ENCODE measurements around the gene TNFRSF1A.

The TNFRSF1A gene

DNA sequence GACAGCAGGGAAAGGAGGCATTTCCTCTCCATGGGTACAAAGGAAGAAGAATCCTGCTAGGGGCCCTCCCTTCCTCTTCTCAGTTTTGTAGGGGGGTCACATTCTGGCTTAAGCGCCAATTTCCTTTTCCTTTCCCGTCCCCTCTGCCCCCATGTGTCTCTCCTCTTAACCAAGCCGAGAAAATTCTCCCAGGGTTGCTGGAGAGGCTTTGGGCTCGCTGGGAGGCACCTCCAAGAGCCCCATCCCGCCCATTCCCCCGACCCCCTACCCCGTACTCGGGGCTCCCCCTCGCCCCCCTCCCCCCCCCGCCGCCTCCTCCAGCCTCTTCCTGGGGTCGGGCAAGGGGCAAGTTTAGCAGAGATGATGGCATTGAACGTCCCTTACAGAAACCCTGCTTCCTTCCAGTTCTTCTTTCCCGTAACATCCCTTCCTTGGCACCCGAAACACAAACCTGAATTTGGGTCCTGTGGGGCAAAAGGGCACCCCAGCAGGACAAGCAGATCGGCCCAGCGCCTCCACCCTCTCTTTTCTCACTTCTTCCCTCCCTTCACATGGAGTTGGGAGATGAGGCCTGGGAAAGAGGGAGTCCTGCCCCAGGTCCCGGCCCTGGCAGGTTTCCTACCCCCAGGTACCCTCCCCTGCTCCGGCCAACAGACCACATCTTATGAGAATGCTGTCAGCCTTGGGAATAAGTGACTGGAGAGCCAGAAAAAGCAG, 17.7 kb downstream of the TNFRSF1A start:
- DNase-seq (ENCODE audit: low read depth in 3 of 3): no peak

DNA sequence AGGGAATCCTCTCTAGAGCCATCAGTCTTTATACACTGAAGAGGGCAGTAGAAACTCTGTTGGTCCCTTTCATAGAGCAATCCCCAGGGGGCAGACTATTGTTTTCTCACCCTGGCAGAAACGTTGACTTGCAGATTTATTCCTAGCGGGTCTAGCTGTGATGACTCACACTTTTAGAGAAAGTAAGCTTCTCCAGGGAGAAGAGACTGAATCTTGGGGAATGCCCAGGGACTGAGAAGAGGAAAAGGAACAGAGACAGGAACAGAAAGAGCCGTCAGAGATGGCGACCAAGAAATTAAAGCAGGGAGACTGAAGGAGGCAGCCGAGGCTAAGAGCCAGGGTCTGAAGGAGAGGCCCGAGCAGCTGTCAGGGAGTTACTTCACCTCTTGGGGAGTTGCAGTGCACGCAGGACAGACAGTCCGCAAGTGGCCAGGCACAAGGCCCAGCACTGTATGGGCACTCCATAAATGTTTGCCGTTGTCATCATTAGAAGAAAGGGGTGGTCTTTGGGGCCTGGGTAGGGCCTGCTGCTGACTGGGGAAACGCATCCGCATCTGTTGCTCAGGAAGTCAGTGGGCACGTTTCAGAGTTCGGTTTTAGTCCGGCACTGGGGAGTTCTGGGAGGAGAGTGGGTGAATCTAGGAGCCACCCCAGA, 18.4 kb downstream of the TNFRSF1A start:
- DNase-seq (ENCODE audit: low read depth in 3 of 3): no peak

GRCh38 chr12:6322969-6323339, 18.9 kb downstream of the TNFRSF1A start:
- DNase-seq (ENCODE audit: low read depth in 3 of 3): no peak

- DNase-seq (ENCODE audit: low read depth in 3 of 3): no peak
Observed at GRCh38 chr12:6322352-6322751, 19.5 kb downstream of the TNFRSF1A start.

DNA sequence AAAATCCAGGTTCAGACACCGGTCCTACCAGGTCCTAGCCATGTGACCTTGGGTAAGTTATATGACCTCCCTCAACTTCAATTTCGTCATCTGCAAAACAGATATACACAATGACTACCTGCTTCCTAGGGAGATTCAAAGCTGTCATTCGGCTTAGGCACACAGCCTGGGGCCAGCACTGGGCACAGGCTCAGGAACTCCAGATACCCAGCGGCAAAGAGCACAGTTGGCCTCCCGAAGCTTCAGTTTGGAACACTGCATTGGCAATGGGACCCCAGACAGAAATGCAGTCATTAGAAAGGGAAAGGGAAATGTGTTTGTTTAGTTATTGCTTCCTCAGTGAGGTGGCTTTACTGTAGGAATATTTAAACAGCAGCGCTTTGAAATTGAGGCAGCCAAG, 20.0 kb downstream of the TNFRSF1A start:
- no peak for DNase-seq (ENCODE audit: low read depth in 3 of 3)

- DNase-seq (ENCODE audit: low read depth in 3 of 3): no peak
Observed at GRCh38 chr12:6319446-6319845, 22.4 kb downstream of the TNFRSF1A start.

DNA sequence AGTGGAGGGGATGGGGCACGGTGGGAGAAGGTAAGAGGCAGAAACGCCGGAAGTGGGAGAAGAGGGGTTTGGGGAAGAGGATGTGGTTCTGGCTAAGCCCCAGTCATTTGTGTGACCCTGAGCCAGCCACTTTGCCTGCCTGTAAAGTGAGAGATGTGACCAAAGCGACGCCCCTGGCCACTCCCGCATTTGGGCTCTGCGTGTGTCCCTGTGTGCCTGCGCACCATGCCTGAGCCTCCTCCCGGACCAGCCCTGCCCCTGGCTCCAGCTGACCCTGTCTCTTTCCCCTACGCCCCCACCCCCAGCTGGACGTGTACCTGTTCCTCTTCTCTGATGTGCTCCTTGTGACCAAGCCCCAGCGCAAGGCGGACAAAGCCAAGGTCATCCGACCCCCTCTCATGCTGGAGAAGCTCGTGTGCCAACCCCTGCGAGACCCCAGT, 23.4 kb downstream of the TNFRSF1A start:
- no peak for DNase-seq (ENCODE audit: low read depth in 3 of 3)

- DNase-seq (ENCODE audit: low read depth in 3 of 3): no peak
Observed at GRCh38 chr12:6317693-6318439, 24.0 kb downstream of the TNFRSF1A start.

DNA sequence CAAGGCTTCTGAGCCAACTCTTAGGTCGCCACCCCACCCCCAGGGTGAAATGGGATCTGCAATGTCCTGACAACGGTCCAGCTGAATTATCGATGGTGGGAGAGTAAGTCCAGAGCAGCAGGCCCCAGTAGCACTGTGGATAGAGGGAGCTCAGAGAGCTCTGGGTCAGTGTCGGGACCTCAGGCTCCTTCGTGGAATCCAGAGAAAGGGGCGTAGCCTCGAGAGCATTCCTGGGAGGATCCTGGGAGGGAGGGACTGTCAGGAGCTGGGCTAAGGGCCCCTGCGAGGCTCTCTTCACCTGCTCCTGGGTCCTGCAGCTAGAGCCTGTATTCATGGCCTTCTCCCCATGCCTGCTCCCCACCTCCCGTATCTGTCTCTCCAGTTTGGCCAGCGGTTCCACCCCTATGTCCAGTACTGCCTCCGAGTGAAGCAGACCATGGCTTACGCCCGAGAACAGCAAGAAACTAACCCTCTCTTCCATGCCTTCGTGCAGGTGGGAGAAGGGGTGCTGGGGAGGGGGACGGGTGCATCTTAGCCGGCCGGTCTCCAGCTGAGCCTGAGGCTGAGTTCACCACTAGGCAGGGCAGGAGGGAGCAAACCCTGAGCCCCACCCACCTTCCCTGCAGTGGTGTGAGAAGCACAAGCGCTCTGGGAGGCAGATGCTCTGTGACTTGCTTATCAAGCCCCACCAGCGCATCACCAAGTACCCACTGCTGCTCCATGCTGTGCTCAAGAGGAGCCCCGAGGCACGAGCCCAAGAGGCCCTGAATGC, 24.8 kb downstream of the TNFRSF1A start:
- no peak for DNase-seq (ENCODE audit: low read depth in 3 of 3)

DNA sequence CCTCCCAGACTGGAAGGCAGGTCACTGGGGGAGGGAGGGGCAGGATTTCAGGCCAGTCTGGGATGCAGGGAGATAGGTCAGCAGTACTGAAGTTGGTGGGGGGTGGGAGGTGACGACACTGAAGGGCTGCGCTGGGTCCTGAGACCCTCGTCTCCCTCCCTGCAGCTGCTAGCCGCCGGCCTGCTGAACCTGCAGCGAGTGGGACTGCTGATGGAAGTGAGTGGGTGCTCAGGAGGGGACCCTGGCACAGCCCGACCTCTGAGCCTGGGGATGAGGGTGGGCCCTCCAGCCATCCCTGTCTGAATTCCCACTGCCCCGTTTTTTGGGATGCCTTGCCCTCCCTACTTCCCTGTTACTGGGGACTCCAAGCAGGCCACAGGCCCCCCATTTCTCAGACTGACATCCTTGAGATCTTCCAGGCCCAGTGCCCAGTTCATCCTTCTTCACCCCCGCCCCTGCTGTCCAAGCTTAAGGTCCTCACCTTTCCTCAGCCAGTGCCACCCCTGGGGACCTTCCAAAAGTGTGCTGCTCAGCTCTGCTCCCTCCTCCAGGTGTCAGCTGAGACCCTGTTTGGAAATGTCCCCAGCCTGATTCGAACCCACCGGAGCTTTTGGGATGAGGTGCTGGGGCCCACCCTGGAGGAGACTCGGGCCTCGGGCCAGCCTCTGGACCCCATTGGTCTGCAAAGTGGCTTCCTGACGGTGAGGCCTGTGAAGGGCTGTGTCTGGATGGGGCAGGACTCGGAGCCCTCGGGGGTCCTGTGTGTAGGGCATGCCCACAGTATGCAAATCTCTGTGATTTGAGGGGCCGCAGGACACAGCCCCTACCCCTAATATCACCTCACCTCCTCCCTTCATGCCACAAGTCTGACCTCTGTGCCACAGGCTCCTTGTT, 25.9 kb downstream of the TNFRSF1A start:
- DNase-seq (ENCODE audit: low read depth in 3 of 3): no peak

- DNase-seq (ENCODE audit: low read depth in 3 of 3): no peak
Observed at GRCh38 chr12:6315184-6315583, 26.7 kb downstream of the TNFRSF1A start.

DNA sequence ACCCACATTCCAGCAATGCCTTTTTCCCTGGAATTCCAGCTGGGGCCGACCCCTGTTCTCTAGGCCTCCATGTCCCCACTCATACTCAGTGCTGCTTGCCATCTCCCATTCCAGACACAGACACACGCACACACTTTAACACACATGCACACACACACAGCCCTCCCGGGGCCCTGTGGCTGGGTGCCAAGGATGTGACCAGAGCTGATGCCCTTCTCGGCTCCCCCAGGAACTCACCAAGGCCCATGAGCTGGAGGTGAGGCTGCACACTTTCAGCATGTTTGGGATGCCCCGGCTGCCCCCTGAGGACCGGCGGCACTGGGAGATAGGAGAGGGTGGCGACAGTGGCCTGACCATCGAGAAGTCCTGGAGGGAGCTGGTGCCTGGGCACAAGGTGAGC, 27.1 kb downstream of the TNFRSF1A start:
- no peak for DNase-seq (ENCODE audit: low read depth in 3 of 3)

GRCh38 chr12:6313326-6313940, 28.4 kb downstream of the TNFRSF1A start:
- no peak for DNase-seq (ENCODE audit: low read depth in 3 of 3)

GRCh38 chr12:6312529-6313325, 29.1 kb downstream of the TNFRSF1A start:
- DNase-seq (ENCODE audit: low read depth in 3 of 3): no peak

DNA sequence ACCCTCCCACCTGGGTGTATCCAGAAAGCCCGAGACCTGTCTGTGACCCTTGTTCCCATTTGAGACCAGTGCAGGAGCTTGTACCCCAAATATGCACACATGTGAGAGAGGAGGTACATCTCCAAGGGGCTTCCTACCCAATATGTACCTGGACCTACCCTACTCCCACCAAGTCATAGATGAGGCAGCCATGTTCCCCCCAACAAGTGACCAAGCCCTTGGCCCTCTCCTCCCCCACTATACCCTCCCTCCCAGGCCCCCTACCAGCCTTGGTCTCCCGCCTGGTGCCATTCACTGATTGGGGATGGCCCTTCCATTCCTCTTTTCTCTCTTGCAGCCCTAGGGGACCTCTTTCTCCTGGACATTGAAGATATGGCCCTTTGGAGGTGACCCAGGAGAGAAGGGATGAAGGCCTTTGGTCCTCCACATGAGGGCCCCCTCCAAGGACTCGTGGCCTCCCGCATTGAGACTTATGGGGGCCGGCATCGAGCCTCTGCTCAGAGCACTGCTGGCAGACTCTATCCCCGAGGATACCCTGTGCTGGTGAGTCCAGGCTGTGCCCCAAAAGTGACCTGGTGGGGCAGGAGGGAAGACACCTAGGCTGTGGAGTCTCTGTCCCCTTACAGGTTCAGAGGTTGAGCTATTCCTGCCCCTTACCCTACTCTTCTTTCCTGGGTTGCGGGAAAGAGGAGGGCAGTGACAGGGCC, 29.9 kb downstream of the TNFRSF1A start:
- no peak for DNase-seq (ENCODE audit: low read depth in 3 of 3)

DNA sequence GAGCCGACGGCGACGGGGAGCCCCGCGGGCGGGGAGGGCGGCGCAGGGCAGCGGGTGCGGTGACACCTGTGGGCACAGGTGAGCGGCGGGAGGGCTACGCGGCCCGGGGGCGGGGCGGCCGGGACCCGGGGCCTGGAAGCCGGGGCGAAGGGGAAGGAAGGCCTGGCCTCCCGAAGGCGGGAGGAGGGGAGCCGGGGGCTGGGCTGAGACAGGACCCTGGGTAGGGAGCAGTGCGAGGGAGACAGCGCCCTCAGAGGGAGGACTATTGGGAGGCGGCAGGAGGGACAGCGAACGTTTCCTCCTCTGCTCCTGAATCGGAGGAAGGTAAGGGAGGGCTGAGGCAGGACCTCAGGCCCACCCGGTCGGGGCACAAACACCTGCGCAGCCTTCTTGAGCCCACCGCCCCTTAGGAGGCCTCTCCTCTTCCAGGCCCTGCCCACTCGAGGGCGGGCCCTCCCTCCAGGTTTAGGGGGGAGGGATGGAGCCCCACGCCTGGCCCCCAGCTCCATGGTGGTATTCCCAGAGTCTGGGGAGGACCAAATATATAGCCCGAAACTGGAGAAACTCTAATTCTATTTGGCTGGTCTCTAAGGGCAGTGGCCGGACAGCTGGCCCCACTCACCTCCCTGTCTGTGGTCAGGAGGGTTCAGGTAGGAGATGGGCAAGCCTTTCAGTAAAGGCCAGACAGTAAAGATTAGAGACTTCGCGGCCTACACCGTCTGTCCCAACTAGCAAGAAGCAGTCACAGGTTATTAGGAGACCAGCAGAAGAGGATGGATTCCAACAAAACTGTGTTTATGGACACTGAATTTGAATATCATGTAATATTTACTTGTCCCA, 30.9 kb downstream of the TNFRSF1A start:
- no peak for DNase-seq (ENCODE audit: low read depth in 3 of 3)

DNA sequence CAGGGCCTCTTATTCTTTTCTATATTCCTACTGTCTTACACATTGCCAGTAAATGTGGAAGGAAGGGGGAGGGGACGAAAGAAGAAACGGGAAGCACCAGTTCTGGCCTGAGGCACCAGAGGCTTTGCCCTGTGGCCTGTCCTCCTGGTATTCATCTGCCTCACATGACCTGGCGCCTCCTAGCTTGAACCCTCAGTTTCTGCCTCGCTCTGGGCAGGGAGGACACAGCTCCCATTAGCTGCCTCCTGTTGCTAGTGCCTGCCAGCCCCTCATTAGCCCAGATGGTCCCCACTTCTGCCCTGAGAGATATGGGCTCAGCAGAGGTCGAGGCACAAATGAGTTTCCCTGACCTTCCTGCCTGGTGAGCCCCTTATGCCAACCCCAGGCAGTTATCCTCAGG, 34.3 kb downstream of the TNFRSF1A start:
- no peak for DNase-seq (ENCODE audit: low read depth in 3 of 3)

- no peak for DNase-seq (ENCODE audit: low read depth in 3 of 3)
Observed at GRCh38 chr12:6306599-6307220, 35.2 kb downstream of the TNFRSF1A start.
